ENCODE data around the gene CPAMD8.
"Not testable (repeated sequence)": the region's sequence is repeated elsewhere in the genome, so short reads cannot be mapped to it uniquely, and the experiment has no call there.

Gene CPAMD8

GRCh38 chr19:16951529-16951928 lies 75.1 kb downstream of the CPAMD8 start:
- H3K9me3 Mint-ChIP-seq, result peaks cover 0 to 14% of the 10 kb centered on the region in 2 donors
- H3K27ac Mint-ChIP-seq, result peak overlapping the region in 1 of 2 donors; percentile 31
- H3K4me3 Mint-ChIP-seq, result no peak overlapping the region
- no peaks in the 10 kb centered on the region for H3K4me1 Mint-ChIP-seq
- no peak for DNase-seq
- no peak for ATAC-seq
- H3K27me3 Mint-ChIP-seq, result no peaks in the 10 kb centered on the region

GRCh38 chr19:16949496-16950023 lies 77.0 kb downstream of the CPAMD8 start:
- Mint-ChIP-seq H3K9me3 (peaks cover 6 to 17% of the 10 kb centered on the region in 2 donors), H3K27me3 (no peaks in the 10 kb centered on the region), H3K4me3 (no peak overlapping the region), H3K4me1 (no peaks in the 10 kb centered on the region), H3K27ac (no peak overlapping the region)
- no peak for DNase-seq
- no peak for ATAC-seq

GRCh38 chr19:16946951-16947940 lies 79.4 kb downstream of the CPAMD8 start:
- H3K4me3 Mint-ChIP-seq, result no peak overlapping the region
- no peaks in the 10 kb centered on the region for H3K27me3 Mint-ChIP-seq
- no peak for ATAC-seq
- no peaks in the 10 kb centered on the region for H3K4me1 Mint-ChIP-seq
- H3K9me3 Mint-ChIP-seq, result peaks cover 6 to 9% of the 10 kb centered on the region in 2 donors
- H3K27ac Mint-ChIP-seq, result no peak overlapping the region
- DNase-seq, result no peak

- DNase-seq, result no peak
- Mint-ChIP-seq H3K4me1 (no peaks in the 10 kb centered on the region), H3K9me3 (peaks cover 6 to 9% of the 10 kb centered on the region in 2 donors), H3K4me3 (no peak overlapping the region), H3K27me3 (no peaks in the 10 kb centered on the region), H3K27ac (no peak overlapping the region)
- no peak for ATAC-seq
Observed at GRCh38 chr19:16945762-16946465, 80.7 kb downstream of the CPAMD8 start.

- Mint-ChIP-seq H3K4me1 (no peaks in the 10 kb centered on the region), H3K27me3 (no peaks in the 10 kb centered on the region), H3K9me3 (peaks cover 6 to 9% of the 10 kb centered on the region in 2 donors), H3K4me3 (no peak overlapping the region), H3K27ac (no peak overlapping the region)
- DNase-seq, result no peak
- ATAC-seq, result no peak
Observed at GRCh38 chr19:16945364-16945714, 81.3 kb downstream of the CPAMD8 start.

GRCh38 chr19:16944626-16945363 lies 81.8 kb downstream of the CPAMD8 start:
- Mint-ChIP-seq H3K4me3 (no peak overlapping the region), H3K9me3 (peaks cover 6 to 9% of the 10 kb centered on the region in 2 donors), H3K4me1 (no peaks in the 10 kb centered on the region), H3K27ac (no peak overlapping the region), H3K27me3 (no peaks in the 10 kb centered on the region)
- DNase-seq, result no peak
- no peak for ATAC-seq

GRCh38 chr19:16943942-16944625 lies 82.5 kb downstream of the CPAMD8 start:
- ATAC-seq, result no peak
- H3K27ac Mint-ChIP-seq, result no peak overlapping the region
- no peak overlapping the region for H3K4me3 Mint-ChIP-seq

GRCh38 chr19:16943090-16943489 lies 83.5 kb downstream of the CPAMD8 start:
- H3K9me3 Mint-ChIP-seq, H3K27ac Mint-ChIP-seq, ATAC-seq, H3K4me3 Mint-ChIP-seq, H3K27me3 Mint-ChIP-seq, DNase-seq, H3K4me1 Mint-ChIP-seq: not testable (repeated sequence)

More at GRCh38 chr19:16943942-16944625, 82.5 kb downstream of the CPAMD8 start:
- no peak for DNase-seq
- H3K4me1 Mint-ChIP-seq, result no peaks in the 10 kb centered on the region
- peaks cover 6 to 9% of the 10 kb centered on the region in 2 donors for H3K9me3 Mint-ChIP-seq
- no peaks in the 10 kb centered on the region for H3K27me3 Mint-ChIP-seq

- no peak overlapping the region for H3K27ac Mint-ChIP-seq
- no peaks in the 10 kb centered on the region for H3K4me1 Mint-ChIP-seq
- no peak for DNase-seq
- H3K9me3 Mint-ChIP-seq, result peaks cover 6 to 9% of the 10 kb centered on the region in 2 donors
- ATAC-seq, result no peak
- no peaks in the 10 kb centered on the region for H3K27me3 Mint-ChIP-seq
- no peak overlapping the region for H3K4me3 Mint-ChIP-seq
Observed at GRCh38 chr19:16942583-16942982, 84.0 kb downstream of the CPAMD8 start.

- no peak overlapping the region for H3K4me3 Mint-ChIP-seq
- H3K4me1 Mint-ChIP-seq, result no peaks in the 10 kb centered on the region
- H3K27ac Mint-ChIP-seq, result no peak overlapping the region
- H3K27me3 Mint-ChIP-seq, result no peaks in the 10 kb centered on the region
- no peak for DNase-seq
- peaks cover 5 to 7% of the 10 kb centered on the region in 2 donors for H3K9me3 Mint-ChIP-seq
- no peak for ATAC-seq
Observed at GRCh38 chr19:16940626-16941025, 86.0 kb downstream of the CPAMD8 start.

GRCh38 chr19:16940063-16940462 lies 86.5 kb downstream of the CPAMD8 start:
- ATAC-seq, H3K4me1 Mint-ChIP-seq, DNase-seq, H3K27ac Mint-ChIP-seq, H3K27me3 Mint-ChIP-seq, H3K4me3 Mint-ChIP-seq: not testable (repeated sequence)
- peaks cover 10 to 12% of the 10 kb centered on the region in 2 donors for H3K9me3 Mint-ChIP-seq

- H3K4me1 Mint-ChIP-seq, result no peaks in the 10 kb centered on the region
- DNase-seq, result no peak
- no peak overlapping the region for H3K4me3 Mint-ChIP-seq
- no peak for ATAC-seq
- no peak overlapping the region for H3K27ac Mint-ChIP-seq
- peaks cover 24 to 26% of the 10 kb centered on the region in 2 donors for H3K9me3 Mint-ChIP-seq
- H3K27me3 Mint-ChIP-seq, result no peaks in the 10 kb centered on the region
Observed at GRCh38 chr19:16938211-16938610, 88.4 kb downstream of the CPAMD8 start.

- peaks cover 24 to 28% of the 10 kb centered on the region in 2 donors for H3K9me3 Mint-ChIP-seq
- not testable (repeated sequence) for ATAC-seq, H3K27ac Mint-ChIP-seq, DNase-seq, H3K4me3 Mint-ChIP-seq, H3K27me3 Mint-ChIP-seq, H3K4me1 Mint-ChIP-seq
Observed at GRCh38 chr19:16937796-16938195, 88.8 kb downstream of the CPAMD8 start.

- H3K27ac Mint-ChIP-seq, result peak overlapping the region in 1 of 2 donors; percentile 54
- no peaks in the 10 kb centered on the region for H3K27me3 Mint-ChIP-seq
- H3K4me1 Mint-ChIP-seq, result no peaks in the 10 kb centered on the region
- H3K9me3 Mint-ChIP-seq, result peaks cover 24 to 28% of the 10 kb centered on the region in 2 donors
- ATAC-seq, result no peak
- H3K4me3 Mint-ChIP-seq, result no peak overlapping the region
- DNase-seq, result no peak
Observed at GRCh38 chr19:16936901-16937300, 89.7 kb downstream of the CPAMD8 start.

- ATAC-seq, result no peak
- peaks cover 28 to 29% of the 10 kb centered on the region in 2 donors for H3K9me3 Mint-ChIP-seq
Observed at GRCh38 chr19:16934489-16934888, 92.1 kb downstream of the CPAMD8 start.

More at GRCh38 chr19:16934489-16934888, 92.1 kb downstream of the CPAMD8 start:
- Mint-ChIP-seq H3K4me1 (no peaks in the 10 kb centered on the region), H3K27me3 (no peaks in the 10 kb centered on the region), H3K4me3 (no peak overlapping the region), H3K27ac (no peak overlapping the region)
- DNase-seq, result no peak

Measured in stimulated activated naive CD8-positive, alpha-beta T cell treated with anti-CD3 and anti-CD28 coated beads, Interleukin-15, amount 100 ng/mL, for 72 hours (primary cell).